ENCODE data around the gene SENP5. TPM values are rescaled to one million over a fixed set of nuclear protein-coding genes. Genes with fewer than 3 reads are reported as not detected.

SENP5 gene
- total RNA-seq, 1 donor from 2014 or later, result 18.0 TPM

DNA sequence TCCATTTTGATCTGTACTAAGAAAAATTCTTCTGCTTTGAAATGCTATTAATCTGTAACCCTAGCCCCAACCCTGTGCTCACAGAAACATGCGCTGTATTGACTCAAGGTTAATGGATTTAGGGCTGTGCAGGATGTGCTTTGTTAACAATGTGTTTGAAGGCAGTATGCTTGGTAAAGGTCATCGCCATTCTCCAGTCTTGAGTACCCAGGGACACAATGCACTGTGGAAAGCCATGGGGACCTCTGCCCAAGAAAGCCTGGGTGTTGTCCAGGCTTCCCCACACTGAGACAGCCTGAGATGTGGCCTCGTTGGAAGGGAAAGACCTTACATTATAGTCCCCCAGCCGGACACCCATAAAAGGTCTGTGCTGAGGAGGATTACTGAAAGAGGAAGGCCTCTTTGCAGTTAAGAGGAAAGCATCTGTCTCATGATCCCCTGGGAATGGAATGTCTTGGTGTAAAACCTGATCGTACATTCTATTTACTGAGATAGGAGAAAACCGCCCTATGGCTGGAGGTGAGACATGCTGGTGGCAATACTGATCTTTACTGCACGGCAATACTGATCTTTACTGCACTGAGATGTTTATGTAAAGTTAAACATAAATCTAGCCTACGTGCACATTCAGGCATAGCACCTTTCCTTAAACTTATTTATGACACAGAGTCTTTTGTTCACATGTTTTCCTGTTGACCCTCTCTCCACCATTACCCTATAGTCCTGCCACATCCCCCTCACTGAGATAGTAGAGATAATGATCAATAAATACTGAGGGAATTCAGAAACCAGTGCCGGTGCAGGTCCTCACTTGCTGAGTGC, 94.6 kb downstream of the SENP5 start:
- DNase-seq (no peak), ATAC-seq (ENCODE audit: poor library complexity) (no peak)
- intact Hi-C loops (cut with DNase I), result no loop called here

GRCh38 chr3:196962930-196963630, 95.4 kb downstream of the SENP5 start:
- no peak for DNase-seq
- intact Hi-C loops (cut with DNase I), result no loop called here
- ATAC-seq (ENCODE audit: poor library complexity), result no peak

GRCh38 chr3:196963631-196963953, 95.9 kb downstream of the SENP5 start:
- DNase-seq (no peak), ATAC-seq (ENCODE audit: poor library complexity) (no peak)
- intact Hi-C loops (cut with DNase I), result no loop called here

DNA sequence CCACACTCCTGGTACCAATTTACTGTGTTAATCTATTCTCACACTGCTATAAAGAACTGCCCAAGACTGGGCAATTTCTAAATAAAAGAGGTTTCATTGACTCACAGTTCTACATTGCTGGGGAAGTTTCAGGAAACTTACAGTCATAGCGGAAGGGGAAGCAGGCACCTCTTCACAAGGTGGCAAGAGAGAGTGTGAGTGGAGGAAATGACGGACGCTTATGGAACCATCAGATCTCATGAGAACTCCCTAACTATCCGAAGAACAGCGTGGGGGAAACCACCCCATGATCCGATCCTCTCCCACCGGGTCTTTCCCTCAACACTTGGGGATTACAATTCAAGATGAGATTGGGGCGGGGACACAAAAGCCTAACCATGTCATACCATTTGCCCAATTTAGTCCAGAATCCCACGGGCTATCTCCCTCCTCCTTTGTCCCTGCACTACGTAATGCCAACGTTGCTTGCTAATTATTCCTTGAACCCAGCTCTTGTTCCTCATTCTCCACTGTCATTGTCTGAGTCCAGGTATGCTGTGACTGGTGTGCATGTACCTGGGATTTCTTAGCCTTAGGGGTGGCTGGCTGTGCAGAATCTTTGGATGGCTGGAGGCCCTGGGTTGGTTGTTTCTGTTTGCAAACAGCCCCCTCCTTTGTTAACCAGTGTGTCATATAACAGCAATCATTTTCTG, 97.5 kb downstream of the SENP5 start:
- intact Hi-C loops (cut with DNase I), result no loop called here
- ATAC-seq (ENCODE audit: poor library complexity) (no peak), DNase-seq (no peak)

DNA sequence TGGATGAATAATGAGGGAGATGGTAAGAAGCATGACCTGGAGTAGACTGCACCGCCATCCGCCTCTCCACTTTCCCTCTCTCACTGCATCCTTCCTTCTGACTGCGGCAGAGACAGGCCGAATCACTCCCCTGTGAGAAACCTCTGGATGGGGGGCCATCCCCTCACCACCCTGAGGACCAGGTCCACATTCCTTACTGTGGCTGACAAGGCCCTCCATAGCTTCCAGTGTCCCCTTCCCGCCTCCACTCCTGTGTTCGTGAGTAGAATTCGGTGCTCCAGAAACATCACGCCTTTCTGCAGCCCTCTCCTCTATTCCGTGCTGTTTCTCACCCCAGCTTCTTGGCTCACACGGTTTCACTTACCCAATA, 98.1 kb downstream of the SENP5 start:
- no peak for DNase-seq
- intact Hi-C loops (cut with DNase I), result no loop called here
- no peak for ATAC-seq (ENCODE audit: poor library complexity)

GRCh38 chr3:196966526-196967401, 99.0 kb downstream of the SENP5 start:
- no peak for ATAC-seq (ENCODE audit: poor library complexity)
- intact Hi-C loops (cut with DNase I), result no loop called here
- DNase-seq, result no peak

DNA sequence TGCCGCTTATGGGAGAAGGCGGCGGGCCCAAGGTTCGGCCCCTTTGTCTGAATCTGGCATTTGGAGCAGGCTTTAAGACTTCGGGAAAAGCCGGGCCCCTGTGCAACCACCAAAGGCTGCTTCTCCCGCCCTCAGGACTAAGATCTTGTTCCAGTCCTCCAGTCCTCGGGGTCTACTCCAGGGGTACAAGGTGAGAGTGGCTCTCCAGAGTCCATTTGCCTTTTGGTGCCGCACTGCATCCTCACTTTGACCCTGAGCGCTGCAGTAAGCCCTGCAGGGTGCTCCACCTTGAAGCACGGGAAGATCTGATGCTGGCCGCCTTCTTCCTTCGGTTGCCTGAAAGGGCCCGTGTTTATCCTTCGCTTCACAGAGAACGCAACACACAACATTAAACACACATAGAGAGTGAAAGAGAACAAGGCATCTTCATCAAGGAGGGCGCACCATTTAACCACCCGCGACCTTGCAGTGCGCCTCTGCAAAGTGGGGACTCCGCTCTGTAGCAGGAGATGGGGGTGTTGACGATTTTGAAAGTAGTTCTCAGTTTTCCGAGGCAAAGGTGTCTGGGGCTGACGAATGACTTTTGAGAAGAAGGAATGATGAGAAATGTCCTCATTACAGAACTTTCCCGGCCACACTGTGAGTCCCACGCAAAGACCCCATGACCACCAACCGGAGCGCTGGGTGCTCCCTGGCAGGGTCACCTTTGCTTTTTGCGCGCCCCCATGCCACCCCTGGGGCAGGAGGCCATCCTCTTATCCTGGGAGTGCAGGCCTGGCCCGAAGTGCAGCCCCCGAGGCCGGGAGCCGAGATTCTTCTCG, 99.9 kb downstream of the SENP5 start:
- ATAC-seq (ENCODE audit: poor library complexity), result no peak
- no peak for DNase-seq
- intact Hi-C loops (cut with DNase I), result no loop called here

- DNase-seq (peak; percentile 69), ATAC-seq (ENCODE audit: poor library complexity) (peak; percentile 86)
- intact Hi-C loops (cut with DNase I), result no loop called here
Measured at GRCh38 chr3:196968233-196969133, 100.8 kb downstream of the SENP5 start, which contains the start of gene PIGZ. Gene PIGZ (minus strand): TSS chr3:196968833. CDS start chr3:196952031, 16,802 bp downstream.

DNA sequence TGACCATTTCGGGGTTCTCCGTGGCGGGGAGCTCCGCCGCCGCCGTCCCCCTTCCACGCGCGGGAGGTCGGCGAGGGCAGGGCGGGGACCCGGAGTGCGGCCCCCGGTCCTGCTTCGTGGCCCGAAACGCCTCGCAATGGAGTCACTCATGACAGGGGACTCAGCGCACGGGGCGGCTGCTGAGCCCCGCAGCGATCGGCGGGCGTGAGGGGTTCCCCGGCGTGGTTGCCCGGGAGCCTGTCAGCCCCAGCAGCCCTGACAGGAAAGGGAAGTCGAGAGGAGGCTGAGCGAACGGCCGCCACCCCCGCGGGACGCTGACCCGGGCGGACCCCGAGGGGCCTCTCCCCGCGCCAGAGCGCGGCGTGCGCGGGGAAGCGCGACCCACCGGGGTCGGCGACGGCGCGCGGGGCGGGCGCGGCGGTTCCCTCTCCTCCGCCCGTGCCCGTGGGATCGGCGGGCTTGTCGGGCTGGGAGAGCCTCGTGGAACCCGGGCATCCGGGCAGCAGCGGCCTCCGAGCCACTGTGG, 101.5 kb downstream of the SENP5 start:
- ATAC-seq (ENCODE audit: poor library complexity) (peak; percentile 9), DNase-seq (peak; percentile 58)
- intact Hi-C loops (cut with DNase I), result no loop called here

- intact Hi-C loops (cut with DNase I), result loop anchor here (10.0 kb wide), 1 partner anchor 215 kb away; no protein-coding TSS in a partner anchor
- DNase-seq (peak; percentile 80), ATAC-seq (ENCODE audit: poor library complexity) (peak; percentile 91)
Measured at GRCh38 chr3:196969660-196970546, 102.2 kb downstream of the SENP5 start.

DNA sequence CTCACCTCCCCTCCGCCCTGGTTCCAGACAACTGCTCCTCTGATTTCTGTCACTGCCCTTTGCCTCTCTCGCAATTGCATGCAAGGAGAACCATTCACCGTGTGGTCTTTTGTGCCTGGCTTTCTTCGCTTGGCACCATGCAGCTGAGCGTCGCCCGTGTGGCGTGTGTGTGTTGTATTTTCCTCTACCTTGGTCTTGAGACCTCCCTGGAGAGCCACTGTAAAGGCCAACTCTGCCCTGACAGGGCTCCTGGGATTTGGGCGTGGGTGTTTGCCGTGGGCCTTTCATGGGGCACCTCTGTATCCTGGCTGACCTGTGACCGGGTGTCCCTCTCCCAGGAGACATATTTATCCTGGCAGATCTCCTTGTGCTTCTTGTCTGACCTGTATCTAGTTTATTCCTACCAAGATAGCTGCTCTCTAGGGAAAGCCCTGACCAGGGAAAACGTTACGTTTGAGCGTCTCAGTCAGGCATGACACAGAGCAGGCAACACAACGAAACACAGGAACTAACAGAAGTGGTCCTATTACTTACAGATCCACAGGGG, 102.9 kb downstream of the SENP5 start:
- intact Hi-C loops (cut with DNase I), result loop anchor here (10.0 kb wide), 1 partner anchor 214 kb away; no protein-coding TSS in a partner anchor
- ATAC-seq (ENCODE audit: poor library complexity) (no peak), DNase-seq (no peak)

DNA sequence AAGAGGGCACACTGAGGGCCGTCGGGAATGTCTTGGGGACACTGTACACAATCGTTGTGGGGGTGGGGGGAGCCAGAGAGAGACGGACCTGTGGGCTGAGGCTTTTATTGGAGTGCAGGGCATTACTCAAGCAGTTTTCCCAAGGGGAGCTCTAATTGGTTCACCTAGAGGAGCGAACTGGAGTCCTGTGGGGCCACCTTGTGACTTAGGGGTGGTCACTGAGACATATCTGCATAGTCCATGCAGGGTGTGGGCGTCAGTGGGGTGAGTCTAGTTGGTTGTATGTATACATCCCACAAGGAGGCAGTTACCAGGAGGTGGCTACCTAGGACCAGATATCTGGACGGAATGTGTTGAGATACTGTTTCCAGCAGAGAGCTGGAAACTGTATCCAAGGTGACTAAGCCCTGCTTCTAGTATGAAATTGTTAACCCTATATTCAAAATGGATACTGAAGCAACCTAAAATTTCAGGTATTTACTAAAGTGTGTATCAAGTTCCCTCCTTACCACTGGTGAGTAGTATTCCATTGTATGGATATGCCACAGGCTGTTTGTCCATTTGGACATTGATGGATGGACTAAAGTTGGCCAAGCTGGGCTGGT, 103.5 kb downstream of the SENP5 start:
- DNase-seq, result no peak
- intact Hi-C loops (cut with DNase I), result loop anchor here (10.0 kb wide), 1 partner anchor 214 kb away; no protein-coding TSS in a partner anchor
- ATAC-seq (ENCODE audit: poor library complexity), result no peak

GRCh38 chr3:196974661-196975060, 106.9 kb downstream of the SENP5 start:
- DNase-seq (no peak), ATAC-seq (ENCODE audit: poor library complexity) (no peak)
- intact Hi-C loops (cut with DNase I), result loop anchor here (10.0 kb wide), 1 partner anchor 210 kb away; no protein-coding TSS in a partner anchor

DNA sequence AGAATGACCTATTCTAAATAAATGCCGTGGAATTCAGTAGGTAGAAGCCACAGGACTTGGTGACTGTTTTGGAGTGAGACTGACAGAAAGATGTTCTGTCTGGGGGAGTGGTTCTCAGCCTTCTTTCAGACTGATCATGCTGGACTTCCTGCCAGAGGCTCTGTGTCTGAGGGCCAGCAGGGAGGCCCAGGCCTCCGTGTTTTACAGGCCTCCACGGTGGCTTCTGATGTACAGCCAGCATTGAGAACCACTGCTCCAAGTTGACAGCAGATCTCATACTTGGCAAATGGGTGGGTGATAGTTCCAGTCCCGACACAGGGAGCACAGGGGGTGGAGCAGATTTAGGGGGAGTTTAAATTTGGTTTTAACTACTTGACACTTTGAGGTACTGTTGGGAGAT, 107.6 kb downstream of the SENP5 start:
- DNase-seq (no peak), ATAC-seq (ENCODE audit: poor library complexity) (no peak)
- intact Hi-C loops (cut with DNase I), result loop anchor here (10.0 kb wide), 1 partner anchor 209 kb away; no protein-coding TSS in a partner anchor

- intact Hi-C loops (cut with DNase I), result loop anchor here (10.0 kb wide), 1 partner anchor 208 kb away; no protein-coding TSS in a partner anchor
- no peak for ATAC-seq (ENCODE audit: poor library complexity)
Measured at GRCh38 chr3:196976941-196977340, 109.2 kb downstream of the SENP5 start.

More at GRCh38 chr3:196976941-196977340, 109.2 kb downstream of the SENP5 start:
- DNase-seq, result no peak

Data from Right ventricle myocardium superior (tissue), 1 donor.